Ovary (tissue), 3 donors: Measurements from ENCODE around the gene LCP1.

Experiments used
- POLR2A ChIP-seq: fragments of 450-650 bp; IDR thresholded peaks from one replicate; pipeline ENCODE4 v1.6.1; 2017; ENCODE audit warnings: antibody characterized with exemption, mild to moderate bottlenecking, moderate library complexity
- TF ChIP-seq, protein P1 (sequence below), 3 donors: fragments of 450-650 bp in 2 of 3; fragments of 200-600 bp in 1 of 3; IDR thresholded peaks; one replicate each; pipeline versions ENCODE4 v1.5.1 to v1.8.0; 2016 to 2022; ENCODE audit warnings: antibody characterized with exemption in 3 of 3, mild to moderate bottlenecking in 1 of 3
- donor health status: DM: no; HTN: no; CAD: no.

GRCh38 chr13:46103037-46103436, 78.9 kb downstream of the LCP1 start:
- no peak for TF ChIP-seq POLR2A
- TF ChIP-seq, protein P1, sequence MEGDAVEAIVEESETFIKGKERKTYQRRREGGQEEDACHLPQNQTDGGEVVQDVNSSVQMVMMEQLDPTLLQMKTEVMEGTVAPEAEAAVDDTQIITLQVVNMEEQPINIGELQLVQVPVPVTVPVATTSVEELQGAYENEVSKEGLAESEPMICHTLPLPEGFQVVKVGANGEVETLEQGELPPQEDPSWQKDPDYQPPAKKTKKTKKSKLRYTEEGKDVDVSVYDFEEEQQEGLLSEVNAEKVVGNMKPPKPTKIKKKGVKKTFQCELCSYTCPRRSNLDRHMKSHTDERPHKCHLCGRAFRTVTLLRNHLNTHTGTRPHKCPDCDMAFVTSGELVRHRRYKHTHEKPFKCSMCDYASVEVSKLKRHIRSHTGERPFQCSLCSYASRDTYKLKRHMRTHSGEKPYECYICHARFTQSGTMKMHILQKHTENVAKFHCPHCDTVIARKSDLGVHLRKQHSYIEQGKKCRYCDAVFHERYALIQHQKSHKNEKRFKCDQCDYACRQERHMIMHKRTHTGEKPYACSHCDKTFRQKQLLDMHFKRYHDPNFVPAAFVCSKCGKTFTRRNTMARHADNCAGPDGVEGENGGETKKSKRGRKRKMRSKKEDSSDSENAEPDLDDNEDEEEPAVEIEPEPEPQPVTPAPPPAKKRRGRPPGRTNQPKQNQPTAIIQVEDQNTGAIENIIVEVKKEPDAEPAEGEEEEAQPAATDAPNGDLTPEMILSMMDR (IDR thresholded peaks at IDR 0.05) = no peak
